Hematopoietic multipotent progenitor cell treated with erythropoietin and hydrocortisone succinate and interleukin-3 and kit ligand, for 15 days (in vitro differentiated cells): Measurements from ENCODE around the gene RABEP1.
A peak's percentile ranks its signal among the peaks of the same experiment; 100 is the strongest.

ENCODE experiments used
- DNase-seq: peaks from one replicate; pipeline ENCODE4 v3.0.0-alpha.2; 2015; ENCODE audit warnings: low spot score

Gene RABEP1

GRCh38 chr17:5364156-5364555 lies 82.1 kb downstream of the RABEP1 start:
- no peak for DNase-seq

- DNase-seq, result no peak
These were observed 82.6 kb downstream of the RABEP1 start for GRCh38 chr17:5364696-5365095.

GRCh38 chr17:5365831-5366230 lies 83.7 kb downstream of the RABEP1 start:
- DNase-seq, result no peak

GRCh38 chr17:5370411-5370810 lies 88.3 kb downstream of the RABEP1 start:
- DNase-seq, result no peak

GRCh38 chr17:5373112-5373511 lies 91.0 kb downstream of the RABEP1 start:
- no peak for DNase-seq

GRCh38 chr17:5378566-5379207 lies 96.6 kb downstream of the RABEP1 start:
- no peak for DNase-seq

GRCh38 chr17:5379351-5380107 lies 97.4 kb downstream of the RABEP1 start:
- no peak for DNase-seq

GRCh38 chr17:5380491-5381135 lies 98.5 kb downstream of the RABEP1 start:
- no peak for DNase-seq

GRCh38 chr17:5381542-5381941 lies 99.5 kb downstream of the RABEP1 start:
- no peak for DNase-seq

GRCh38 chr17:5391678-5392077 lies 109.6 kb downstream of the RABEP1 start:
- DNase-seq, result no peak

GRCh38 chr17:5396612-5397011 lies 114.5 kb downstream of the RABEP1 start:
- no peak for DNase-seq

- DNase-seq, result no peak
These were observed 117.7 kb downstream of the RABEP1 start for GRCh38 chr17:5399767-5400166.

- no peak for DNase-seq
These were observed 123.3 kb downstream of the RABEP1 start for GRCh38 chr17:5405400-5405799.

GRCh38 chr17:5408186-5408585 lies 126.1 kb downstream of the RABEP1 start:
- DNase-seq, result peak; percentile 61

- DNase-seq, result no peak
These were observed 128.6 kb downstream of the RABEP1 start for GRCh38 chr17:5410594-5411272.

GRCh38 chr17:5413682-5414081 lies 131.6 kb downstream of the RABEP1 start:
- DNase-seq, result peak; percentile 63

GRCh38 chr17:5416901-5417300 lies 134.8 kb downstream of the RABEP1 start:
- DNase-seq, result peak; percentile 57

- peak; percentile 50 for DNase-seq
These were observed 136.8 kb downstream of the RABEP1 start for GRCh38 chr17:5418858-5419355.

- peak; percentile 92 for DNase-seq
These were observed 137.4 kb downstream of the RABEP1 start, which contains the start of gene NUP88 for GRCh38 chr17:5419356-5419958. TSS of gene NUP88 (minus strand) at chr17:5419662. CDS start at chr17:5419650, 12 bp downstream.

GRCh38 chr17:5419959-5420653 lies 138.0 kb downstream of the RABEP1 start, which contains the start of gene RPAIN:
TSS of gene RPAIN (plus strand) at chr17:5420182. CDS start at chr17:5420211, 29 bp downstream.
- DNase-seq, result peak; percentile 26

GRCh38 chr17:5422505-5422904 lies 140.4 kb downstream of the RABEP1 start:
- DNase-seq, result peak; percentile 32
